GM12892 (cell line): Measurements from ENCODE around the gene APOLD1. TPM values are rescaled to one million over a fixed set of nuclear protein-coding genes. Genes with fewer than 3 reads are reported as not detected.
"Not testable (repeated sequence)": the region's sequence is repeated elsewhere in the genome, so short reads cannot be mapped to it uniquely, and the experiment has no call there.

Source experiments
- DNase-seq: peaks from one replicate; pipeline ENCODE4 v3.0.0; 2011; ENCODE audit not compliant: insufficient read length
- FAIRE-seq: peaks from 2 replicates; lab custom pipeline; 2011; peaks lifted over from hg19 to GRCh38; lab: Jason Lieb, UNC
- POLR2A ChIP-seq: IDR thresholded peaks from 2 replicates; pipeline ENCODE4 v1.6.1; 2011; ENCODE audit warnings: low read depth, low read length, control low read depth
- POLR2AphosphoS5 ChIP-seq: IDR thresholded peaks from 2 replicates; pipeline ENCODE4 v1.6.1; 2011; ENCODE audit warnings: low read depth, low read length, control low read depth
- TAF1 ChIP-seq: IDR thresholded peaks from 2 replicates; pipeline ENCODE4 v1.6.1; 2011; ENCODE audit warnings: low read depth, mild to moderate bottlenecking, control low read depth, low read length, borderline replicate concordance
- polyA plus RNA-seq: library from polyadenylated mRNA; unstranded; fragments of >200 nt; gene quantifications from one replicate; pipeline ENCODE4 v1.2.1, GENCODE V29; 2012; ENCODE audit warnings: missing spikeins, inconsistent platforms; ENCODE audit not compliant: missing spikeins

Gene APOLD1
- 2.6 TPM for polyA plus RNA-seq

GRCh38 chr12:12784911-12785814, at the start of gene APOLD1:
APOLD1 (plus strand) TSS chr12:12785659; CDS start chr12:12785692, 33 bp downstream.
- TF ChIP-seq POLR2A = no peak
- no peak for TF ChIP-seq TAF1
- no peak for TF ChIP-seq POLR2AphosphoS5
- DNase-seq = no peak
- no peak for FAIRE-seq

- FAIRE-seq (peak; percentile 90), DNase-seq (no peak)
- TF ChIP-seq TAF1 = no peak
- no peak for TF ChIP-seq POLR2AphosphoS5
- peak; percentile 54; the same call in 1 of the 2 replicates for TF ChIP-seq POLR2A
Measured at GRCh38 chr12:12736759-12737676, 48.4 kb upstream of the APOLD1 start.

- not testable (repeated sequence) for FAIRE-seq, DNase-seq
Measured at GRCh38 chr12:12738152-12738551, 47.3 kb upstream of the APOLD1 start.

- FAIRE-seq (no peak), DNase-seq (no peak)
- TF ChIP-seq POLR2A = no peak
- TF ChIP-seq TAF1 = no peak
- TF ChIP-seq POLR2AphosphoS5 = no peak
Measured at GRCh38 chr12:12741660-12742059, 43.8 kb upstream of the APOLD1 start.

GRCh38 chr12:12744546-12745305, 40.7 kb upstream of the APOLD1 start:
- TF ChIP-seq TAF1 (no peak), POLR2AphosphoS5 (no peak), POLR2A (no peak)
- FAIRE-seq (no peak), DNase-seq (no peak)

- DNase-seq (no peak), FAIRE-seq (no peak)
- TF ChIP-seq TAF1 (no peak), POLR2AphosphoS5 (no peak), POLR2A (no peak)
Measured at GRCh38 chr12:12745576-12746211, 39.8 kb upstream of the APOLD1 start.

- TF ChIP-seq TAF1 = no peak
- no peak for TF ChIP-seq POLR2A
- no peak for TF ChIP-seq POLR2AphosphoS5
- DNase-seq = no peak
- FAIRE-seq = no peak
Measured at GRCh38 chr12:12747278-12747677, 38.2 kb upstream of the APOLD1 start.

GRCh38 chr12:12748044-12748443, 37.4 kb upstream of the APOLD1 start:
- no peak for DNase-seq
- TF ChIP-seq POLR2AphosphoS5 (no peak), POLR2A (no peak), TAF1 (no peak)
- FAIRE-seq = no peak

GRCh38 chr12:12749433-12749832, 36.0 kb upstream of the APOLD1 start:
- TF ChIP-seq POLR2A (no peak), POLR2AphosphoS5 (no peak), TAF1 (no peak)
- no peak for DNase-seq
- no peak for FAIRE-seq

GRCh38 chr12:12755923-12756322, 29.5 kb upstream of the APOLD1 start:
- no peak for TF ChIP-seq POLR2AphosphoS5
- TF ChIP-seq POLR2A = no peak
- TF ChIP-seq TAF1 = no peak
- FAIRE-seq (no peak), DNase-seq (no peak)
